ENCODE data around the gene RAB5IF. TPM values are rescaled to one million over a fixed set of nuclear protein-coding genes. Genes with fewer than 3 reads are reported as not detected.
A peak's percentile ranks its signal among the peaks of the same experiment; 100 is the strongest.

Gene RAB5IF
- total and polyA plus RNA-seq, 2 donors = 94.8 to 103 TPM

GRCh38 chr20:36614781-36615557 lies 9.4 kb downstream of the RAB5IF start:
- Histone ChIP-seq H3K27ac (ENCODE audit: low read depth in 1 of 2, low read length in 1 of 2) (no peak overlapping the region), H3K27me3 (ENCODE audit: control insufficient read depth in 2 of 2, insufficient read depth in 1 of 2, low read length in 1 of 2) (no peaks in the 10 kb centered on the region), H3K4me3 (ENCODE audit: low read length in 2 of 2) (no peak overlapping the region), H3K9me3 (ENCODE audit: control insufficient read depth in 2 of 2, insufficient read depth in 1 of 2, low read length in 1 of 2) (no peaks in the 10 kb centered on the region), H3K4me1 (ENCODE audit: control insufficient read depth in 2 of 2, insufficient read depth in 2 of 2, low read length in 2 of 2) (peaks cover 0 to 12% of the 10 kb centered on the region in 2 donors), H3K36me3 (ENCODE audit: control insufficient read depth in 2 of 2, insufficient read depth in 2 of 2, low read length in 1 of 2) (peaks cover 54 to 55% of the 10 kb centered on the region in 2 donors)
- WGBS = 98% methylated on average over 14 of the region's 14 CpGs
- no peak for DNase-seq (ENCODE audit: low read depth in 6 of 9, low spot score in 9 of 9)

- Histone ChIP-seq H3K9me3 (ENCODE audit: control insufficient read depth in 2 of 2, insufficient read depth in 1 of 2, low read length in 1 of 2) (no peaks in the 10 kb centered on the region), H3K36me3 (ENCODE audit: control insufficient read depth in 2 of 2, insufficient read depth in 2 of 2, low read length in 1 of 2) (peaks cover 9 to 28% of the 10 kb centered on the region in 2 donors), H3K4me1 (ENCODE audit: control insufficient read depth in 2 of 2, insufficient read depth in 2 of 2, low read length in 2 of 2) (no peaks in the 10 kb centered on the region), H3K4me3 (ENCODE audit: low read length in 2 of 2) (no peak overlapping the region), H3K27me3 (ENCODE audit: control insufficient read depth in 2 of 2, insufficient read depth in 1 of 2, low read length in 1 of 2) (no peaks in the 10 kb centered on the region), H3K27ac (ENCODE audit: low read depth in 1 of 2, low read length in 1 of 2) (no peak overlapping the region)
- DNase-seq (ENCODE audit: low read depth in 6 of 9, low spot score in 9 of 9) = no peak
- WGBS = 100% methylated on average over 5 of the region's 5 CpGs
Observed at GRCh38 chr20:36620917-36621316, 15.3 kb downstream of the RAB5IF start.

- Histone ChIP-seq H3K36me3 (ENCODE audit: control insufficient read depth in 2 of 2, insufficient read depth in 2 of 2, low read length in 1 of 2) (peaks cover 8 to 49% of the 10 kb centered on the region in 2 donors), H3K27me3 (ENCODE audit: control insufficient read depth in 2 of 2, insufficient read depth in 1 of 2, low read length in 1 of 2) (no peaks in the 10 kb centered on the region), H3K4me3 (ENCODE audit: low read length in 2 of 2) (no peak overlapping the region), H3K4me1 (ENCODE audit: control insufficient read depth in 2 of 2, insufficient read depth in 2 of 2, low read length in 2 of 2) (peaks cover 0 to under 1% of the 10 kb centered on the region in 2 donors), H3K27ac (ENCODE audit: low read depth in 1 of 2, low read length in 1 of 2) (no peak overlapping the region), H3K9me3 (ENCODE audit: control insufficient read depth in 2 of 2, insufficient read depth in 1 of 2, low read length in 1 of 2) (no peaks in the 10 kb centered on the region)
- DNase-seq (ENCODE audit: low read depth in 6 of 9, low spot score in 9 of 9) = no peak
- 98% methylated on average over 2 of the region's 2 CpGs for WGBS
Observed at GRCh38 chr20:36623444-36623843, 17.9 kb downstream of the RAB5IF start.

GRCh38 chr20:36624068-36624943 lies 18.7 kb downstream of the RAB5IF start:
- Histone ChIP-seq H3K36me3 (ENCODE audit: control insufficient read depth in 2 of 2, insufficient read depth in 2 of 2, low read length in 1 of 2) (peaks cover 8 to 52% of the 10 kb centered on the region in 2 donors), H3K4me1 (ENCODE audit: control insufficient read depth in 2 of 2, insufficient read depth in 2 of 2, low read length in 2 of 2) (peaks cover 3 to 4% of the 10 kb centered on the region in 2 donors), H3K27ac (ENCODE audit: low read depth in 1 of 2, low read length in 1 of 2) (no peak overlapping the region), H3K4me3 (ENCODE audit: low read length in 2 of 2) (no peak overlapping the region), H3K27me3 (ENCODE audit: control insufficient read depth in 2 of 2, insufficient read depth in 1 of 2, low read length in 1 of 2) (no peaks in the 10 kb centered on the region), H3K9me3 (ENCODE audit: control insufficient read depth in 2 of 2, insufficient read depth in 1 of 2, low read length in 1 of 2) (no peaks in the 10 kb centered on the region)
- 87% methylated on average over 14 of the region's 14 CpGs for WGBS
- DNase-seq (ENCODE audit: low read depth in 6 of 9, low spot score in 9 of 9) = no peak

- Histone ChIP-seq H3K4me1 (ENCODE audit: control insufficient read depth in 2 of 2, insufficient read depth in 2 of 2, low read length in 2 of 2) (peaks cover 7 to 10% of the 10 kb centered on the region in 2 donors), H3K4me3 (ENCODE audit: low read length in 2 of 2) (no peak overlapping the region), H3K27ac (ENCODE audit: low read depth in 1 of 2, low read length in 1 of 2) (no peak overlapping the region), H3K27me3 (ENCODE audit: control insufficient read depth in 2 of 2, insufficient read depth in 1 of 2, low read length in 1 of 2) (no peaks in the 10 kb centered on the region), H3K9me3 (ENCODE audit: control insufficient read depth in 2 of 2, insufficient read depth in 1 of 2, low read length in 1 of 2) (no peaks in the 10 kb centered on the region), H3K36me3 (ENCODE audit: control insufficient read depth in 2 of 2, insufficient read depth in 2 of 2, low read length in 1 of 2) (peaks cover 8 to 52% of the 10 kb centered on the region in 2 donors)
- no peak for DNase-seq (ENCODE audit: low read depth in 6 of 9, low spot score in 9 of 9)
- WGBS = 95% methylated on average over 2 of the region's 2 CpGs
Observed at GRCh38 chr20:36624944-36625324, 19.4 kb downstream of the RAB5IF start.

GRCh38 chr20:36628076-36628475 lies 22.5 kb downstream of the RAB5IF start:
- no peak for DNase-seq (ENCODE audit: low read depth in 6 of 9, low spot score in 9 of 9)
- peaks cover 19 to 21% of the 10 kb centered on the region in 2 donors for H3K4me1 ChIP-seq (ENCODE audit: control insufficient read depth in 2 of 2, insufficient read depth in 2 of 2, low read length in 2 of 2)
- no peak overlapping the region for H3K4me3 ChIP-seq (ENCODE audit: low read length in 2 of 2)
- peaks cover 17 to 68% of the 10 kb centered on the region in 2 donors for H3K36me3 ChIP-seq (ENCODE audit: control insufficient read depth in 2 of 2, insufficient read depth in 2 of 2, low read length in 1 of 2)
- no peaks in the 10 kb centered on the region for H3K9me3 ChIP-seq (ENCODE audit: control insufficient read depth in 2 of 2, insufficient read depth in 1 of 2, low read length in 1 of 2)
- H3K27ac ChIP-seq (ENCODE audit: low read depth in 1 of 2, low read length in 1 of 2) = no peak overlapping the region
- WGBS = 90% methylated on average over 7 of the region's 7 CpGs
- no peaks in the 10 kb centered on the region for H3K27me3 ChIP-seq (ENCODE audit: control insufficient read depth in 2 of 2, insufficient read depth in 1 of 2, low read length in 1 of 2)

- peak overlapping the region; percentile 8 to 21 for H3K4me3 ChIP-seq (ENCODE audit: low read length in 2 of 2)
- H3K27me3 ChIP-seq (ENCODE audit: control insufficient read depth in 2 of 2, insufficient read depth in 1 of 2, low read length in 1 of 2) = no peaks in the 10 kb centered on the region
- no peaks in the 10 kb centered on the region for H3K9me3 ChIP-seq (ENCODE audit: control insufficient read depth in 2 of 2, insufficient read depth in 1 of 2, low read length in 1 of 2)
- peak overlapping the region; percentile 74 to 80 for H3K27ac ChIP-seq (ENCODE audit: low read depth in 1 of 2, low read length in 1 of 2)
- peaks cover 24 to 70% of the 10 kb centered on the region in 2 donors for H3K36me3 ChIP-seq (ENCODE audit: control insufficient read depth in 2 of 2, insufficient read depth in 2 of 2, low read length in 1 of 2)
- DNase-seq (ENCODE audit: low read depth in 6 of 9, low spot score in 9 of 9) = peak in 6 of 9 donors; percentile 11 to 83 (median 62)
- H3K4me1 ChIP-seq (ENCODE audit: control insufficient read depth in 2 of 2, insufficient read depth in 2 of 2, low read length in 2 of 2) = peaks cover 19 to 21% of the 10 kb centered on the region in 2 donors
- 42% methylated on average over 15 of the region's 15 CpGs for WGBS
Observed at GRCh38 chr20:36629719-36630681, 24.4 kb downstream of the RAB5IF start.

- WGBS = 97% methylated on average over 6 of the region's 6 CpGs
- Histone ChIP-seq H3K27me3 (ENCODE audit: control insufficient read depth in 2 of 2, insufficient read depth in 1 of 2, low read length in 1 of 2) (no peaks in the 10 kb centered on the region), H3K27ac (ENCODE audit: low read depth in 1 of 2, low read length in 1 of 2) (no peak overlapping the region), H3K36me3 (ENCODE audit: control insufficient read depth in 2 of 2, insufficient read depth in 2 of 2, low read length in 1 of 2) (peaks cover 24 to 69% of the 10 kb centered on the region in 2 donors), H3K4me3 (ENCODE audit: low read length in 2 of 2) (no peak overlapping the region), H3K9me3 (ENCODE audit: control insufficient read depth in 2 of 2, insufficient read depth in 1 of 2, low read length in 1 of 2) (no peaks in the 10 kb centered on the region), H3K4me1 (ENCODE audit: control insufficient read depth in 2 of 2, insufficient read depth in 2 of 2, low read length in 2 of 2) (peaks cover 19 to 21% of the 10 kb centered on the region in 2 donors)
- DNase-seq (ENCODE audit: low read depth in 6 of 9, low spot score in 9 of 9) = no peak
Observed at GRCh38 chr20:36631646-36632045, 26.1 kb downstream of the RAB5IF start.

Data from thymus (tissue), 11 donors.